Measurements from ENCODE around the gene PFN1. TPM values are rescaled to one million over a fixed set of nuclear protein-coding genes. Genes with fewer than 3 reads are reported as not detected.

PFN1 gene
- total RNA-seq, 3 donors from 2014 or later (not counting 1 experiment from before 2014, with no cell fraction given) = 1,278 to 1,379 (median 1,308) TPM

DNA sequence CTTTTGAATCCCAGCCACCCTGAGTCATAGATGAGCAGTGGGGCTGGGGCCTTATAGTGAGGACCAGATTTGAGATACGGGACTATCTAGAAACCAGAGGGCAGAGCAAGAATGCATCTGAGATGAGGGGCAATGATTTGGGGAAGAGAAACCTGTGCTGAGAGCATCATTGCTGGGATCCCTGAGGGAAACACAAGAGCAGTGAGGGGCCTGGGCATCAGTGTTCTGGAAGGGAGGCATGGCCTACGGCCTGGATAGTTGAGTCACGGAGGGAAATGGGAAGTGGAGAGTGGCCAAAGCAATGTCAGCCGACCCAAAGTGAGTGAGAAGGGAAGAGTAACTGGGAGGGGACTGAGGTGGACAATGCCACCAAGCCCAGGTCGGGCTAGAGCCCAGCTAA, 34.0 kb upstream of the PFN1 start:
- Histone ChIP-seq H3K4me1 (ENCODE audit: control insufficient read depth, insufficient read depth, low read length) (peaks cover 40% of the 10 kb centered on the region), H3K27me3 (ENCODE audit: control insufficient read depth, insufficient read depth, low read length) (no peaks in the 10 kb centered on the region), H3K4me3 (ENCODE audit: low read length) (no peak overlapping the region), H3K9me3 (ENCODE audit: control insufficient read depth, insufficient read depth, low read length) (no peaks in the 10 kb centered on the region), H3K36me3 (ENCODE audit: control insufficient read depth, insufficient read depth, low read length) (peaks cover 36% of the 10 kb centered on the region), H3K27ac (ENCODE audit: low read length) (no peak overlapping the region)
- intact Hi-C loops (cut with micrococcal nuclease) = no loop called here
- Mint-ChIP-seq H3K27ac (peak overlapping the region in 1 of 2 donors; percentile 37), H3K4me1 (peaks cover 18 to 33% of the 10 kb centered on the region in 2 donors), H3K4me3 (no peak overlapping the region), H3K9me3 (no peaks in the 10 kb centered on the region), H3K27me3 (ENCODE audit: low read depth in 2 of 2) (no peaks in the 10 kb centered on the region), H3K36me3 (peaks cover 6% of the 10 kb centered on the region)
- WGBS (ENCODE audit: insufficient coverage) = 84% methylated on average over 5 of the region's 5 CpGs
- no peak for TF ChIP-seq CTCF (IDR thresholded peaks at IDR 0.05)
- ATAC-seq (no peak), DNase-seq (no peak)

GRCh38 chr17:4980644-4981216, 32.4 kb upstream of the PFN1 start:
- DNase-seq (peak in 1 of 2 donors; percentile 85), ATAC-seq (peak; percentile 70 to 92 (median 83))
- intact Hi-C loops (cut with micrococcal nuclease) = loop anchor here (1.0 kb wide), 1 partner anchor 82 kb away; no protein-coding TSS in a partner anchor
- Mint-ChIP-seq H3K27ac (peak overlapping the region; percentile 33 to 50), H3K36me3 (peaks cover 6% of the 10 kb centered on the region), H3K4me1 (peaks cover 9 to 19% of the 10 kb centered on the region in 2 donors), H3K9me3 (no peaks in the 10 kb centered on the region), H3K27me3 (ENCODE audit: low read depth in 2 of 2) (no peaks in the 10 kb centered on the region), H3K4me3 (no peak overlapping the region)
- peak; percentile 80 for TF ChIP-seq CTCF (IDR thresholded peaks at IDR 0.05)
- Histone ChIP-seq H3K4me1 (ENCODE audit: control insufficient read depth, insufficient read depth, low read length) (peaks cover 26% of the 10 kb centered on the region), H3K9me3 (ENCODE audit: control insufficient read depth, insufficient read depth, low read length) (no peaks in the 10 kb centered on the region), H3K27me3 (ENCODE audit: control insufficient read depth, insufficient read depth, low read length) (no peaks in the 10 kb centered on the region), H3K4me3 (ENCODE audit: low read length) (no peak overlapping the region), H3K27ac (ENCODE audit: low read length) (no peak overlapping the region), H3K36me3 (ENCODE audit: control insufficient read depth, insufficient read depth, low read length) (peaks cover 45% of the 10 kb centered on the region)
- WGBS (ENCODE audit: insufficient coverage) = 43% methylated on average over 4 of the region's 6 CpGs

DNA sequence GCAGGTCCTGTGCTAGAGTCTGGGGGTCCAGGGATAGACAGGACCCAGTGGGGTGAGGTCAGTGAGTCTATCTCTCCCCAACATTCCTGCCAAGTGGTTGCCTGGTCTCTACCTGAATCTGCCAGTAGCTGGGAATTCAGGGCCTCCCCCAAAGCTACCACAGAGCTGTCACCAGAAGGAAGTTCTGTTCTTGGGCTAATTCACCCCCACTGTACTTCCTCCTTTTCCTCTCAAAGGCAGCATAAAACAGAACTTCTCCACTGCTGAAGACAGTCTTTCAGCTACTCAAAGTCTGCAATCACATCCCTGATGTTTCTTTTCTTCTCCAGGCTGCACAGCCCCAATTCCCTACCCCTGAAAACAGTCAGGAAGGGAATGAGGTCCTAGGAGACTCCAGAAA, 30.4 kb upstream of the PFN1 start:
- no peak overlapping the region for H3K4me3 ChIP-seq (ENCODE audit: low read length)
- no peaks in the 10 kb centered on the region for H3K27me3 ChIP-seq (ENCODE audit: control insufficient read depth, insufficient read depth, low read length)
- Mint-ChIP-seq H3K27me3 (ENCODE audit: low read depth in 2 of 2) (no peaks in the 10 kb centered on the region), H3K9me3 (no peaks in the 10 kb centered on the region), H3K4me1 (peaks cover 8 to 31% of the 10 kb centered on the region in 2 donors), H3K4me3 (no peak overlapping the region), H3K27ac (no peak overlapping the region), H3K36me3 (peaks cover 6% of the 10 kb centered on the region)
- DNase-seq (no peak), ATAC-seq (no peak)
- H3K27ac ChIP-seq (ENCODE audit: low read length) = no peak overlapping the region
- H3K36me3 ChIP-seq (ENCODE audit: control insufficient read depth, insufficient read depth, low read length) = peaks cover 54% of the 10 kb centered on the region
- H3K4me1 ChIP-seq (ENCODE audit: control insufficient read depth, insufficient read depth, low read length) = peaks cover 24% of the 10 kb centered on the region
- H3K9me3 ChIP-seq (ENCODE audit: control insufficient read depth, insufficient read depth, low read length) = no peaks in the 10 kb centered on the region
- TF ChIP-seq CTCF (IDR thresholded peaks at IDR 0.05) = no peak
- intact Hi-C loops (cut with micrococcal nuclease) = no loop called here

DNA sequence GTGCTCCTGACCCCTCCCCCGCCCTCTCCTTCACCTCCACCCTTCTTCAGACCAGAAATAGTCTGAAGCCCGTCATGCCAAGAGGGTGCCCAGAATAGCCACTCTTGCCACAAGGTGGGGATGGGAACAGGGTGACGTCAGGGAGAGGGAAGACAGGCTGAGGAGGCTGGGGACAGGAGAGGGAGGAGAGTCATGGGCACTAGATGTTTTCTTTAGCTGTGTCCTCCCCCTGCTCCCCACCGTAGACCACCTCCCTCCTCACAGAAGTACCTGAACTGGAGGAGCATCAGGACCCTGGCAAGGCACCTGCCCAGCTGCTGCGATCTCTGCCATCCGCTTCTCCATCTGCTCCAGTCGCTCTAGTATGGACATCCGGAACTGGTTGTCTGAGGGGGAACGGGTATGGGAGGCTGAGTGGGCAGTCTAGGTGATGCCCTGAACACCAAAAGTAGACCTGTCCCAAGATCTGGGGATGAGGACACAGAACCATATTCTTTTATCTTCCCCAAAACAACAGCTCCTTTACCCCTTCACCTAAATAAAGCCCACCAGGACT, 25.9 kb upstream of the PFN1 start:
- Histone ChIP-seq H3K27ac (ENCODE audit: low read length) (no peak overlapping the region), H3K4me1 (ENCODE audit: control insufficient read depth, insufficient read depth, low read length) (peaks cover 14% of the 10 kb centered on the region), H3K4me3 (ENCODE audit: low read length) (no peak overlapping the region), H3K36me3 (ENCODE audit: control insufficient read depth, insufficient read depth, low read length) (peaks cover 64% of the 10 kb centered on the region), H3K27me3 (ENCODE audit: control insufficient read depth, insufficient read depth, low read length) (no peaks in the 10 kb centered on the region), H3K9me3 (ENCODE audit: control insufficient read depth, insufficient read depth, low read length) (no peaks in the 10 kb centered on the region)
- H3K4me3 Mint-ChIP-seq = no peak overlapping the region
- no peaks in the 10 kb centered on the region for H3K27me3 Mint-ChIP-seq (ENCODE audit: low read depth in 2 of 2)
- TF ChIP-seq CTCF (IDR thresholded peaks at IDR 0.05) = no peak
- intact Hi-C loops (cut with micrococcal nuclease) = no loop called here
- peaks cover 0 to 14% of the 10 kb centered on the region in 2 donors for H3K4me1 Mint-ChIP-seq
- DNase-seq (no peak), ATAC-seq (no peak)
- WGBS (ENCODE audit: insufficient coverage) = 91% methylated on average over 9 of the region's 9 CpGs
- H3K9me3 Mint-ChIP-seq = no peaks in the 10 kb centered on the region
- H3K36me3 Mint-ChIP-seq = no peaks in the 10 kb centered on the region
- H3K27ac Mint-ChIP-seq = no peak overlapping the region
